HG02870 (cell line): ENCODE measurements around the gene SH3RF3.

Experiments used
- ATAC-seq: cut with Tn5 transposase; IDR thresholded peaks from one replicate; pipeline ENCODE4 v1.9.1; 2021; ENCODE audit warnings: mild to moderate bottlenecking, moderate library complexity; ENCODE audit not compliant: unreplicated experiment

The SH3RF3 gene

GRCh38 chr2:109136542-109136941 lies 7.5 kb downstream of the SH3RF3 start:
- ATAC-seq, result no peak

GRCh38 chr2:109137616-109138015 lies 8.6 kb downstream of the SH3RF3 start:
- no peak for ATAC-seq

- ATAC-seq, result no peak
Measured at GRCh38 chr2:109138449-109138848, 9.4 kb downstream of the SH3RF3 start.

GRCh38 chr2:109139002-109139401 lies 10.0 kb downstream of the SH3RF3 start:
- no peak for ATAC-seq

GRCh38 chr2:109139865-109140396 lies 10.9 kb downstream of the SH3RF3 start:
- ATAC-seq, result no peak

- ATAC-seq, result no peak
Measured at GRCh38 chr2:109141006-109141600, 12.1 kb downstream of the SH3RF3 start.

GRCh38 chr2:109141727-109142283 lies 12.8 kb downstream of the SH3RF3 start:
- no peak for ATAC-seq

- no peak for ATAC-seq
Measured at GRCh38 chr2:109142416-109143210, 13.6 kb downstream of the SH3RF3 start.

GRCh38 chr2:109143214-109144187 lies 14.5 kb downstream of the SH3RF3 start:
- ATAC-seq, result peak; percentile 87

- ATAC-seq, result peak; percentile 41
Measured at GRCh38 chr2:109144271-109144670, 15.3 kb downstream of the SH3RF3 start.

- ATAC-seq, result no peak
Measured at GRCh38 chr2:109144721-109145120, 15.7 kb downstream of the SH3RF3 start.

GRCh38 chr2:109145286-109145685 lies 16.3 kb downstream of the SH3RF3 start:
- ATAC-seq, result no peak

GRCh38 chr2:109147405-109147804 lies 18.4 kb downstream of the SH3RF3 start:
- no peak for ATAC-seq

- no peak for ATAC-seq
Measured at GRCh38 chr2:109148117-109148746, 19.2 kb downstream of the SH3RF3 start.

GRCh38 chr2:109148991-109149645 lies 20.1 kb downstream of the SH3RF3 start:
- no peak for ATAC-seq

GRCh38 chr2:109150559-109150958 lies 21.6 kb downstream of the SH3RF3 start:
- no peak for ATAC-seq

GRCh38 chr2:109151519-109151918 lies 22.5 kb downstream of the SH3RF3 start:
- ATAC-seq, result no peak

GRCh38 chr2:109153005-109153784 lies 24.2 kb downstream of the SH3RF3 start:
- no peak for ATAC-seq

- no peak for ATAC-seq
Measured at GRCh38 chr2:109153807-109154206, 24.8 kb downstream of the SH3RF3 start.
